Measurements from ENCODE around the gene LIMK2. TPM values are rescaled to one million over a fixed set of nuclear protein-coding genes. Genes with fewer than 3 reads are reported as not detected.

The LIMK2 gene
- total RNA-seq, 1 experiment from 2014 or later: 13.2 TPM

- Histone ChIP-seq H3K36me3 (ENCODE audit: low read depth, low read length) (no peaks in the 10 kb centered on the region), H2AFZ (ENCODE audit: low read length) (no peak overlapping the region), H3F3A (ENCODE audit: low read length, unreplicated experiment) (no peaks in the 10 kb centered on the region), H3K9me3 (ENCODE audit: low read length) (no peaks in the 10 kb centered on the region), H3K27ac (ENCODE audit: low read length) (no peak overlapping the region), H3K79me2 (ENCODE audit: low read length) (no peaks in the 10 kb centered on the region), H3K4me2 (ENCODE audit: low read length) (no peak overlapping the region), H3K4me3 (ENCODE audit: low read length) (no peak overlapping the region), H3K9ac (ENCODE audit: low read length) (no peak overlapping the region), H3K4me1 (ENCODE audit: insufficient read depth, low read length) (no peaks in the 10 kb centered on the region), H3K27me3 (ENCODE audit: low read length) (no peaks in the 10 kb centered on the region), H4K20me1 (ENCODE audit: low read length) (no peaks in the 10 kb centered on the region), H3K9me2 (replicated peaks; ENCODE audit: low read length) (no peaks in the 10 kb centered on the region)
- no TSS peak for BruUV-seq (replicated peaks)
- no peak for TF ChIP-seq CTCF (conservative IDR thresholded peaks at IDR 0.05; ENCODE audit: low read depth, low read length)
- no peak for TF ChIP-seq EZH2 (IDR thresholded peaks at IDR 0.05; ENCODE audit: low read length, unreplicated experiment)
- no peak for TF ChIP-seq EZH2phosphoT487 (IDR thresholded peaks at IDR 0.05; ENCODE audit: borderline replicate concordance, low read length)
- ChIA-PET CTCF (interaction anchor here (1.0 kb wide), 1 partner anchor 51 kb away, joined by 4 read pairs; no protein-coding TSS in a partner anchor), POLR2A (ENCODE audit: unreplicated experiment) (no interaction called here)
- intact Hi-C loops (cut with micrococcal nuclease): no loop called here
- no peak for DNase-seq
- no peak for ATAC-seq
Measured at GRCh38 chr22:31323578-31324550, 111.8 kb downstream of the LIMK2 start.

GRCh38 chr22:31326877-31327276, 114.8 kb downstream of the LIMK2 start:
- DNase-seq: no peak
- H3K9me2 ChIP-seq (replicated peaks; ENCODE audit: low read length): no peaks in the 10 kb centered on the region
- no peak overlapping the region for H2AFZ ChIP-seq (ENCODE audit: low read length)
- no peaks in the 10 kb centered on the region for H3F3A ChIP-seq (ENCODE audit: low read length, unreplicated experiment)
- POLR2A ChIA-PET (ENCODE audit: unreplicated experiment): no interaction called here
- ATAC-seq: no peak
- no peak overlapping the region for H3K27ac ChIP-seq (ENCODE audit: low read length)
- no TSS peak for BruUV-seq (replicated peaks)
- H3K4me2 ChIP-seq (ENCODE audit: low read length): no peak overlapping the region
- H3K36me3 ChIP-seq (ENCODE audit: low read depth, low read length): peaks cover 7% of the 10 kb centered on the region; the same call in 1 of the 2 replicates
- no peak overlapping the region for H3K9ac ChIP-seq (ENCODE audit: low read length)
- H3K27me3 ChIP-seq (ENCODE audit: low read length): no peaks in the 10 kb centered on the region
- intact Hi-C loops (cut with micrococcal nuclease): no loop called here
- H3K4me1 ChIP-seq (ENCODE audit: insufficient read depth, low read length): no peaks in the 10 kb centered on the region
- no peaks in the 10 kb centered on the region for H4K20me1 ChIP-seq (ENCODE audit: low read length)
- no peaks in the 10 kb centered on the region for H3K9me3 ChIP-seq (ENCODE audit: low read length)
- H3K79me2 ChIP-seq (ENCODE audit: low read length): no peaks in the 10 kb centered on the region
- H3K4me3 ChIP-seq (ENCODE audit: low read length): no peak overlapping the region
- TF ChIP-seq EZH2 (IDR thresholded peaks at IDR 0.05; ENCODE audit: low read length, unreplicated experiment): no peak
- no peak for TF ChIP-seq CTCF (conservative IDR thresholded peaks at IDR 0.05; ENCODE audit: low read depth, low read length)
- no peak for TF ChIP-seq EZH2phosphoT487 (IDR thresholded peaks at IDR 0.05; ENCODE audit: borderline replicate concordance, low read length)
- CTCF ChIA-PET: no interaction called here

All from PC-3 (cell line).